ENCODE data around the gene SMARCAD1. TPM values are rescaled to one million over a fixed set of nuclear protein-coding genes. Genes with fewer than 3 reads are reported as not detected.

The SMARCAD1 gene
- total and polyA plus RNA-seq, 2 of the 8 experiments (the other 6 are each of a cell fraction or from before 2014, with no cell fraction given): 24.1 to 59.4 TPM

GRCh38 chr4:94228493-94229216 is 21.0 kb downstream of the SMARCAD1 start:
- CTCF ChIA-PET (ENCODE audit: partially characterized antibody): no interaction called here
- peaks cover 0 to 59% of the 10 kb centered on the region in 2 experiments; a peak in 2 of 4 replicates for H3K79me2 ChIP-seq (ENCODE audit: control insufficient read depth in 1 of 2, insufficient read depth in 2 of 2, low read length in 2 of 2)

More at GRCh38 chr4:94228493-94229216, 21.0 kb downstream of the SMARCAD1 start:
- H4K8ac ChIP-seq (ENCODE audit: extremely low read depth, insufficient read depth, low read length): no peak overlapping the region
- H4K20me1 ChIP-seq (replicated peaks in 1 of 2; ENCODE audit: control insufficient read depth in 1 of 2, insufficient read depth in 2 of 2, low read length in 2 of 2): peaks cover 0 to 5% of the 10 kb centered on the region in 2 experiments
- no peaks in the 10 kb centered on the region for H3K9me3 ChIP-seq (ENCODE audit: insufficient read depth in 2 of 2, low read depth in 1 of 2, low read length in 1 of 2)
- no peak for TF ChIP-seq POLR2AphosphoS5 (IDR thresholded peaks at IDR 0.05; ENCODE audit: low read depth, low read length)
- TF ChIP-seq, protein P1, sequence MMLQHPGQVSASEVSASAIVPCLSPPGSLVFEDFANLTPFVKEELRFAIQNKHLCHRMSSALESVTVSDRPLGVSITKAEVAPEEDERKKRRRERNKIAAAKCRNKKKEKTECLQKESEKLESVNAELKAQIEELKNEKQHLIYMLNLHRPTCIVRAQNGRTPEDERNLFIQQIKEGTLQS (IDR thresholded peaks at IDR 0.05; ENCODE audit: insufficient read depth, low read depth, low read length): no peak
- no peak for TF ChIP-seq SP4 (IDR thresholded peaks at IDR 0.05; ENCODE audit: low read length)
- TF ChIP-seq SRF (IDR thresholded peaks at IDR 0.05; ENCODE audit: low read depth, low read length): no peak
- H3K23me2 ChIP-seq (ENCODE audit: low read depth, low read length): no peaks in the 10 kb centered on the region
- no peak overlapping the region for H2BK20ac ChIP-seq (ENCODE audit: low read length)
- DNase-seq (ENCODE audit: low read depth in 1 of 2, low spot score in 2 of 2): no peak
- peaks cover 0 to 36% (median 10%) of the 10 kb centered on the region in 4 experiments; a peak in 5 of 8 replicates for H3K36me3 ChIP-seq (ENCODE audit: control insufficient read depth in 2 of 4, insufficient read depth in 4 of 4, low read length in 3 of 4)
- POLR2A ChIA-PET (ENCODE audit: partially characterized antibody): interaction anchor here (1.7 kb wide), 1 partner anchor 21 kb away, joined by 3 read pairs; the partner anchor contains the start of gene SMARCAD1
- H2BK12ac ChIP-seq (ENCODE audit: low read depth, low read length): no peak overlapping the region
- no peaks in the 10 kb centered on the region for H3K27me3 ChIP-seq (replicated peaks in 1 of 4; ENCODE audit: control insufficient read depth in 3 of 4, extremely low read depth in 1 of 4, insufficient read depth in 3 of 4, low read length in 3 of 4)
- no peak overlapping the region for H3K14ac ChIP-seq (ENCODE audit: insufficient read length)
- H3K79me1 ChIP-seq (ENCODE audit: low read depth, low read length): peaks cover 2% of the 10 kb centered on the region
- H3K4me2 ChIP-seq (ENCODE audit: insufficient read depth in 1 of 2, low read depth in 2 of 2, low read length in 2 of 2): no peak overlapping the region
- H3K27ac ChIP-seq (ENCODE audit: low read depth, low read length): no peak overlapping the region
- H4K91ac ChIP-seq (replicated peaks; ENCODE audit: insufficient read length, low read length): no peak overlapping the region
- no peak overlapping the region for H2AK5ac ChIP-seq (ENCODE audit: low read depth, low read length)
- whole genome bisulfite sequencing, 2 experiments (ENCODE audit: extremely low coverage in 1 of 2, insufficient coverage in 1 of 2, insufficient read length in 1 of 2, insufficient replicate concordance in 2 of 2, low coverage in 1 of 2, low lambda C conversion rate in 2 of 2, missing lambda C conversion rate in 1 of 2): 87% methylated on average over 5 of the region's 5 CpGs; no CpG with 5 or more reads in 1 of the 2 experiments
- H4K5ac ChIP-seq (ENCODE audit: insufficient read length, low read depth, low read length): no peak overlapping the region
- no peak overlapping the region for H3K56ac ChIP-seq (replicated peaks; ENCODE audit: insufficient read length, low read depth, low read length)
- no peak overlapping the region for H2AFZ ChIP-seq (ENCODE audit: low read length)
- H3K4ac ChIP-seq (replicated peaks; ENCODE audit: insufficient read length, low read depth, low read length): no peak overlapping the region
- no peak overlapping the region for H3K18ac ChIP-seq (ENCODE audit: extremely low read depth, low read length)
- peak overlapping the region in 1 of 4 experiments; percentile 34; a peak in 1 of 7 replicates for H3K9ac ChIP-seq (replicated peaks in 1 of 4; ENCODE audit: extremely low read depth in 1 of 4, low read depth in 3 of 4, low read length in 3 of 4)
- no peaks in the 10 kb centered on the region for H3K4me1 ChIP-seq (replicated peaks in 1 of 4; ENCODE audit: control insufficient read depth in 3 of 4, insufficient read depth in 4 of 4, low read length in 3 of 4)
- H3K4me3 ChIP-seq (ENCODE audit: extremely low read depth in 1 of 4, insufficient read depth in 2 of 4, low read depth in 3 of 4, low read length in 4 of 4): no peak overlapping the region
- H2BK5ac ChIP-seq (ENCODE audit: low read depth, low read length): no peak overlapping the region
- H2BK120ac ChIP-seq (replicated peaks; ENCODE audit: low read depth, low read length): no peak overlapping the region
- FAIRE-seq: no peak
- no peak overlapping the region for H2BK15ac ChIP-seq (ENCODE audit: low read length)
- H3K23ac ChIP-seq (ENCODE audit: insufficient read length): no peak overlapping the region

All from H1 (cell line).